SHP77 (cell line): ENCODE measurements around the gene AHSA1.

Source experiments
- DNase-seq, 2 experiments: peaks; one replicate each; lab custom pipeline; 2025; lab: John Stamatoyannopoulos, UW

AHSA1 gene

DNA sequence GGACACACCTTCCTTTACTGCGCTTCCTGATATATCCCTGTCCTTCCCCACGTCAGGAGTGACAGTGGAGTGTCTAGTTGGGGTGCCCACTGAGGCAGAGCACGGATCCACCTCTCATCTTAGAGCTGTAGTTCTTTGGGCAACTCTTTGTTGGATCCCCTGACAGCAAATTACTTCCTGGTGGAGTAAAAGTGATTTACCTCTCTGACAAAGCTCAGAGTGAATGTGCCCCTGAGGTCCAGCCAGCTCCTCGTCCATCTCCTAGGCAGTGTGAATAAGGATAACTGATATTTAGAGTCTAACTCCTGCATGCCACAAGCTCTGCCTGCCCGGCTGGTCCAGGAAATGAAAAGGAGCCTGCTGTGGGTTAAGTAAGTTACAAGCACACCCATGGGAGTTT lies 16.0 kb downstream of the AHSA1 start:
- DNase-seq, result no peak

DNA sequence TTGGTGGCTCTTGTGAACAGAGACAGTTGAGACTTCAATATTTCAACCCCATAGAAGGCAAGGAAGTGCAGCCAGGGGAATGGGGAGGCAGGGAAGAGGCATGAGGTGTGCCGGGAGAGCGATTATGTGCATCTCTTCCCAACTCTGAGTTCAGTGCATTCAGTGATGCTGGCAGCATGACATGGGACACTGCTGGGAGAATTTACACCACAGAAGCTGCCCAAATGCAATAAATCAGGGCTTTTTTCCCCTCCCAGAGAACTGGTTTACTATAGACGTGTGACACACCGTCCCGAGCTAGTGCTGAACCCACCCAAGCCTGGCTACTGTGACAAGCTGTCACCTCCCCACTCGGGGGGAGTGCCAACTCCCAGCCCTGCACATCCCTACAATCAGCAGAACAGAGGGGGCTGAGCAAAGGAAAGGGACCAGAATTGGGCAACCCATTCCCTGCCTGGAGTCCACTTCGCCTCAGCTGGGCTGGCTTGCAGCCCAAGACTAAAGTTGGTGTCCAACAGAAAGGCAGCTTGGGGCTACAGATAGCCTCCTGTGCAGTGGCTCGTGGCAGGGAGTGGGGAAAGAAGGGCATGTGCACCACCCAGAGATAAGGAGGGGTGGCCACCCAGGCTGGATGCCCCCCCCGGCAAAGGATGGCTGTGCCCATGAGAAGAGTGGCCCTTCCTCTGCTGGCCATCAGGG lies 16.7 kb downstream of the AHSA1 start:
- no peak for DNase-seq

DNA sequence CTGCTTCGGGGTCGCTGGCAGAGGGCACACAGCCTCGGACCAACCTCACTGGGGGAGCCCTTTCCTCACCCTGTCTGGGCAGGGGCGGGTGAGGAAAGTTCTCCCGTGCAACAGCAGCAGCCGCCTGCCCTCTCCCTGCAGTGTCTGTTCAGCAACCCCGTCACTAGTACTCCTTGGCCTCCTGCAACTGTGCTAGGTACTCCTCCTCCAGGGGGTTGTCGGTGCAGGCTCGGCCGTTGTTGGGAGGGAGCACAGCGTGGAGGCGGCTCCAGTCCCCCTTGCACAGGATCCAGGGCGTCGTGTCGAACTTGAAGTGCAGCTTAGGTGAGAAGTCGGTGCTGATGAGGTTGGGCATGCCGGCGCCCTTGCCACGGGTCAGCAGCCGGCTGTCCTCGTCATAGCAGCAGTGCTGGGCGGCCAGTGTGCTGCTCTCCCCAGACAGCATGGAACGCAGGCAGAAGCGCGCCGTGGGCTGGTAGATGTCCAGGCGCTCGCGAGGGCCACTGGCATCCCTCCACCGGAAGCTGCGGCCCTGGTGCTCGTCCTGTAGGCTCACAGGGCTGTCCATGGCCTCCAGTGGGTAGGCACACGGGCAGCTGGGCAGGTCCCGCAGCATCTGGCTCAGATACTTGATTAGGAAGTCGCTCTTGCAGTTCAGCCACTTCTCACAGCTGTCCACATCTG lies 17.7 kb downstream of the AHSA1 start:
- no peak for DNase-seq

DNA sequence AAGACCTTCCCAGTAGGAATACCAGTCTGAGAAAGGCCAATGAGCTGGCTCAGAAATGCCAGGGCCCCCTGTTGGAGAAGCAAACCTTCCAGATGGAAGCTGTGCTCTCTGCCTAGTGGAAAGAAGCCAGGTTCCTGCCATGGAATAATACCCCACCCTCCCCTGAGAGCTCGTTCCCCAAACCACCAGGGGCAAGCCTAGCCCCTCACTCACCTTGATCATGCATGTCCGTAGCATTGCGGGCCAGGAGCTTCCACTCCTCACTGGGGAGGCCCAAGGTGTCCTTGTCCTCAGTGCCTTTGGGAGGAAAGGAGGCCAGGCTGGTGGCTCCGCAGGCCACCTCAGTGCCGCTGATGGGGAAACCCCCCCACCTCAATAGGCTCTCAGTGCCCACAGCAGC lies 20.1 kb downstream of the AHSA1 start:
- no peak for DNase-seq

DNA sequence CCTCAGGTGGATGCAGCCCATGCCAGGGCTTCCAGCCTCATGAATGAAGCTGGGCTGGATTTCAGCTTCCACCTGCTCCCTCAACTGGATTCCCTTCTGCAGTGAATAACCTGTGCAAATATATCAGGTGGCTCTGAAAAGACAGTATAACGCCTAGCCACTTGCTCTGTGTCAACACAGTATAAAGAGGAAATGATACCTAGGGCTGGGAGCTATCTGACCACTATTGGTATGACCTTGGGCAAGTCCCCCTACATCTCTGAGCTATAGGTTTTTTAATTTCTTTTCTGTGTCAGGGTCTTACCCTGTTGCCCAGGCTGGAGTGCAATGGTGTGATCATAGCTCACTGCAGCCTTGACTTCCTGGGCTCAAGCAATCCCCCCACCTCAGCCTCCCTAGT lies 20.9 kb downstream of the AHSA1 start:
- DNase-seq, result no peak

DNA sequence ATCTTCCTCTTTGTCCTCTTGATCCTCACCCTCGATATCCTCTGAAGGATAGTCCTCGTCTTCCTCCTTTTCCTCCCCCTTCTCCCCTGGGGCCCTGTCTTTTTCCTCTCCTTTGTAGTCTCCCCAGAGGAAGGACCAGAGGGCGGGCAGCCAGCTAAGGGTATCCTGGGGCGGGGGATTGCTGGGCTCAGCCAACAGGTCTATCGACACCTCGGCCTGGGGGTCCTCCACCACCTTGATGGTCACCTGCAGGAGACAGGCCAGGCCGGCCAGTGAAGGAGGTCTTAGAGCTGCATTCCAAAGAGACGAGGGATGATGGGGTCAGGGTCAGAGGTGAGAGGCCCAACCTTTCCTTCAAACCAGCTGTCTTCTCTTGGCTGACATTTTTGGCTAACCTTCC lies 24.5 kb downstream of the AHSA1 start:
- no peak for DNase-seq

DNA sequence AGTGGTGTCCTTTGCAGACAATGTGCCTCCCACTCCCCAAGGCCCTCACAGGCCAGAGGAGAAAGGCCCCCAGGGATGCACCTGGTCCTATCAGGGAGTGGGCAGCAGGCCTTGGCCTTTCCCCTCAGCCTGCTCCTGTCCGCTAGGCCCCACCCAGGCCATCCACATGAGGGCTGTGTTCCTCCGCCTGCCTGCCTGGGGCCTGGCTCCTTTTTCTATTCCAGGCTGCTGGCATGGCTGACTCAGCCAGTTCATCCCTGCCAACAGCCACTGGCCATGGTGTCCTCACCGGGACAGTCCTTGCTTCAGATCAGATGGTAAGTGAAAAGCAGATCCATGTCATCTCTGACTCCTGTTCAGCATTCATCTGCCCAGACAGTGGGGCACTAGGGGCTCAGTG lies 27.4 kb downstream of the AHSA1 start:
- DNase-seq, result no peak

DNA sequence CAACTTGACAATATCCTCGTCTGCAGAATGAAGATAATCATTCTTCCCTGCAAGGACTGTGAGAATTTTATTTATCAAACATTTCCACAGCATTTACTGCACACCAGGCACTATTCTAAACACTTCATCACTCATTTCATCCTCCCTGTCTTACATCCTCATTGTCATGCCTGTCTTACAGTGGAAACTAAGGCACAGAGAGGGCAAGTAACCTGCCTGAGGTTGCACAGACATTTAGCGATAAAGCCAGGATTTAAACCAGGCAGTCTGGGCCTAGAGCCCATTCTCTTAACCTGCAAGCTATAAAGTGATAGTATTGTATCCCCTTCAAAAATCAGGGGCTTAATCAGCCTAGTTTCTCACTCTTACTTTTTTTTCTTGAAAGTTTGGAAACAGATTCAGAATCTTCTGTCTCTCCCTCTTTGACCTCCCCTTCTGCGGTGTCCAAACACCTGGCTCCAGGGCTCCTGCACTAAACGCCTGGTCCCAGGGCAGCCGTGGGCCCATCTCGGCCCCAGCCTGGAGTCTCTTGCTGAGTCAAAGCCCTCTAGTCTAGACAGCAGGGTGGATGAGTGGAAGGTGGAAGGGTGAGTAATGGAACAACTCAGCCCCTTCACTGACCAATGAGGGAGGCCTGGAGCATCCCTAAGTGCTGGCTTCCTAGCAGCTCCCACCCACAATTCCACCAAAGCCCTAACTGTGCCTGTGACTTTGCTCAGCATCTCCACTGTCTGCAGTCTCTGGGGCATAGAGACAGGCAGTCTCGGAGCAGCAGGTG lies 28.2 kb downstream of the AHSA1 start:
- DNase-seq, result no peak

GRCh38 chr14:77488558-77488957 lies 30.7 kb downstream of the AHSA1 start:
- DNase-seq, result no peak

DNA sequence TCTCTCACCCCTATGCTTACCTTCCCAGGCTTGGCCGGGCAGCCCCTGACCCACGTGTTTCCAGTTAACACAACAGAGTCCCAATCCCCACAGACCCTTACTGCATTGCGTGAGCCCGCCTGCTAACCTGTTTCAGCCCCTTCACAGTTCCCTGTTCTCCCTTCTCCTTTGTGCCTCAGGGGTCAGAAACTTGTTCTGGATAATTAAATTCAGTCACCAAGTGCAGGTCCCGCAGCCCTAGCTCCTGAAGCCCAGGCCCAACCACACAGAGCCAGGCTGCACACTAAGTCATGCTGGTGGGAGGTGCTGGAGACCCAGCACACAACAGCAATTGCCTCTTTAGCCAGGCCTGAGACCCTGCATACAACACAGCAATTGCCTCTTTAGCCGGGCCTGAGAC lies 31.1 kb downstream of the AHSA1 start:
- no peak for DNase-seq

- DNase-seq, result no peak
Measured at GRCh38 chr14:77490347-77490986, 32.6 kb downstream of the AHSA1 start.

GRCh38 chr14:77491056-77491455 lies 33.2 kb downstream of the AHSA1 start:
- no peak for DNase-seq

GRCh38 chr14:77495334-77495733 lies 37.4 kb downstream of the AHSA1 start:
- no peak for DNase-seq

- no peak for DNase-seq
Measured at GRCh38 chr14:77498120-77498979, 40.5 kb downstream of the AHSA1 start, which contains the start of gene ISM2. Gene ISM2 (minus strand): TSS chr14:77498816. CDS start chr14:77498793, 23 bp downstream.

DNA sequence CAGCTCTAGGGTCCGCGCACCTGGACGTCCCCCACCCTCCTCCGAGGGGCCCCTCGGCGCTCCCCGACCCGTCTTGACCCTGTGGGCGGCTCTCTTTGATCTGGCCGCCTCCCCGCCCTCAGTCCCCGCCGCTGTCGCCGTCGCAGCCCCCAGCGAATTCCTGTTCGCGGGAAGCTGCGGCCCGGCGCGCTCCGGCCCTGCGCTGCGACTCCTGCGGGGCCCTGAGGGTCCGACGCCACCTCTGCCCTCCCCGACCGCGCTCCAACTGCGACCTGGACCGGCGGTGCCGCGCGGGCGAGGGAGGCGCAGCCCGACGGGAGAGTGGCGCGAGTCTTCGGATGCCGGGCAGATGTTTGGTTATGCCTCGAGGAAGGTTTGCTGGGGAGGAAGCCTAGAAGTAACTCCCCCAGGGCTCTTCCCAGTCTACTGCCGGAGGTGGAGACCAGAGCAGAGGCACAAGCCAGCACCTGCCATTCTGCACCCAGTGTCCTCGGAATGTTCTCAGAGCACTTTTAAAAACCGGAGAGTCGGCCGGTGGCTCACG lies 41.2 kb downstream of the AHSA1 start:
- DNase-seq, result no peak

- no peak for DNase-seq
Measured at GRCh38 chr14:77502109-77502782, 44.4 kb downstream of the AHSA1 start.

- no peak for DNase-seq
Measured at GRCh38 chr14:77503138-77503537, 45.2 kb downstream of the AHSA1 start.

GRCh38 chr14:77505031-77505430 lies 47.1 kb downstream of the AHSA1 start:
- DNase-seq, result no peak

DNA sequence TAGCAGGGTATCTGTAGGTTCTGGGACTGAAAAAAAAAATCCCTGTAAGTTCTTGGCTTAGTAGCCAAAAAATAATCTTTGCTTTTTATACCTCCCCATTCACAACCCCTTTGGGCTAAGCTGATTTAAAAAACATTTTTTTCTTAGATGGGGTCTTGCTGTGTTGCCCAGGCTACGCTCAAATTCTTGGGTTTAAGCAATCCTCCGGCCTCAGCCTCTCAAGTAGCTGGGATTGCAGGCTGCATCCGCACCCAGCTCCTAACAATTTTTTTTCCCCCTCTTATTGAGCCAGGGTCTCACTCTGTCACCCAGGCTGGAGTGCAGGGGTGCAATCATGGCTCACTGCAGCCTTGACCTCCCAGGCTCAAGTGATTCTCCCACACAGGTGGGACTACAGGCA lies 49.9 kb downstream of the AHSA1 start:
- no peak for DNase-seq

- DNase-seq, result no peak
Measured at GRCh38 chr14:77508249-77508648, 50.4 kb downstream of the AHSA1 start.

DNA sequence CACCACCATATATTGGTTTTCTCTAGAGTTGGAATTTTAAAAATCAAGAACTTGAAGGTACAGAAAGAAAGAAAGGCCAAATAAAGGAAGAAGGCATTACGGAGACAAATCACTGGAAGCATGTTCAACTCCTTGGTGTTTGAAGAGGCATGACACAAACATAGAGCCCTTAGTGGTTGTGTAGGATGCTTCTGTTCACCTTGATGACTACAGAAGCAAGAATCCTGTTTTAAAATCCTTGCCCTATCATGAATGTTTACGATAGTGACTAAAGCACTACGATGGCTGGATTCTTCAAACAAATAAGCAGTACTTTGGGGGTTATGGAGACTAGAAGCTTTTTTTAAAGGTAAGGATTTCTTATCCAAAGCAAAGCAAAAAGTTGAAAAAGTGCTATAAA lies 51.0 kb downstream of the AHSA1 start:
- DNase-seq, result no peak
